ENCODE measurements around the gene EHMT1.
"Not testable (repeated sequence)": the region's sequence is repeated elsewhere in the genome, so short reads cannot be mapped to it uniquely, and the experiment has no call there.

Gene EHMT1

DNA sequence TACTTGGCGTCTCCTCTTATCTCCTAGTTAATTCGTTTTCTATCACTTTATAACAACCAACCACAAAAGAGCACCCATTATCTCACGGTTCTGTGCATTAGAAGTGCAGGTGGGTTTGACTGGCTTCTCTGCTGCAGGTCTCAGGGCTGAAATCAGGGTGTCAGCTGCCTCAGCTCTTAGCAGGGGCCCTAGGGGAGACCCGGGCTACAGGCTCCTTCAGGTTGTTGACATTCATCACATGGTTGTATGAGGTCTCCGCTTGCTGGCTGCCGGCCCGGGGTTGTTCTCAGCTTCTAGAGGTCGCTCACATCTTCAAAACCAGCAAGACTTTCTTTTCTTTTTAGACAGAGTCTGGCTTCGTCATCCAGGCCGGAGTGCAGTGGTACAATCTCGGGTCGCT is 25.6 kb upstream of the EHMT1 start:
- Histone ChIP-seq H3F3A (ENCODE audit: insufficient read depth) (no peaks in the 10 kb centered on the region), H3K4me2 (ENCODE audit: low read depth, low read length, poor library complexity, severe bottlenecking) (no peak overlapping the region), H3K9me2 (replicated peaks; ENCODE audit: insufficient read depth, low read length) (no peaks in the 10 kb centered on the region), H3K9ac (ENCODE audit: low read length) (no peak overlapping the region), H3K27ac (ENCODE audit: low read depth, low read length) (no peak overlapping the region), H3K36me3 (ENCODE audit: low read length) (no peaks in the 10 kb centered on the region), H2AFZ (ENCODE audit: low read depth, low read length, severe bottlenecking) (no peak overlapping the region), H3K27me3 (ENCODE audit: low read length) (no peaks in the 10 kb centered on the region), H3K4me3 (ENCODE audit: insufficient read depth, low read length, poor library complexity, severe bottlenecking) (no peak overlapping the region), H3K79me2 (ENCODE audit: insufficient read depth, low read length) (no peaks in the 10 kb centered on the region; the same call in 1 of the 2 replicates), H4K20me1 (ENCODE audit: low read depth, low read length) (0 out of 2 replicates have a peak, but pooled peaks cover 3% of the 10 kb centered on the region), H3K9me3 (ENCODE audit: insufficient read depth, low read length) (no peaks in the 10 kb centered on the region)
- TF ChIP-seq, protein P1, sequence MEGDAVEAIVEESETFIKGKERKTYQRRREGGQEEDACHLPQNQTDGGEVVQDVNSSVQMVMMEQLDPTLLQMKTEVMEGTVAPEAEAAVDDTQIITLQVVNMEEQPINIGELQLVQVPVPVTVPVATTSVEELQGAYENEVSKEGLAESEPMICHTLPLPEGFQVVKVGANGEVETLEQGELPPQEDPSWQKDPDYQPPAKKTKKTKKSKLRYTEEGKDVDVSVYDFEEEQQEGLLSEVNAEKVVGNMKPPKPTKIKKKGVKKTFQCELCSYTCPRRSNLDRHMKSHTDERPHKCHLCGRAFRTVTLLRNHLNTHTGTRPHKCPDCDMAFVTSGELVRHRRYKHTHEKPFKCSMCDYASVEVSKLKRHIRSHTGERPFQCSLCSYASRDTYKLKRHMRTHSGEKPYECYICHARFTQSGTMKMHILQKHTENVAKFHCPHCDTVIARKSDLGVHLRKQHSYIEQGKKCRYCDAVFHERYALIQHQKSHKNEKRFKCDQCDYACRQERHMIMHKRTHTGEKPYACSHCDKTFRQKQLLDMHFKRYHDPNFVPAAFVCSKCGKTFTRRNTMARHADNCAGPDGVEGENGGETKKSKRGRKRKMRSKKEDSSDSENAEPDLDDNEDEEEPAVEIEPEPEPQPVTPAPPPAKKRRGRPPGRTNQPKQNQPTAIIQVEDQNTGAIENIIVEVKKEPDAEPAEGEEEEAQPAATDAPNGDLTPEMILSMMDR (IDR thresholded peaks at IDR 0.05; ENCODE audit: insufficient read depth, low read length, poor library complexity, severe bottlenecking) = no peak
- no peak for TF ChIP-seq EZH2phosphoT487 (conservative IDR thresholded peaks at IDR 0.05; ENCODE audit: low read length)

DNA sequence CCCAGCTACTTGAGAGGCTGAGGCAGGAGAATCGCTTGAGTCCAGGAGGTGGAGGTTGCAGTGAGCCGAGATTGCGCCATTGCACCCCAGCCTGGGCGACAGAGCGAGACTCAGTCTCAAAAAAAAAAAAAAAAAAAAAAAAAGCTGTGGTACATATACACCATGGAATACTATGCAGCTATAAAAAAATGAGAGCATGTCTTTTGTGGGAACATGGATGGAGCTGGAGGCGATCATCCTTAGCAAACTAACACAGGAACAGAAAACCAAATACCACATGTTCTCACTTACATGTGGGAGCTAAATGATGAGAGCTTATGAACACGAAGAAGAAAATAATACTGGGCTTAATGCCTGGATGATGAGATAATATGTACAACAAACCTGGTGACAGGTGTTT is 22.2 kb upstream of the EHMT1 start:
- H3K27ac ChIP-seq (ENCODE audit: low read depth, low read length); H3K79me2 ChIP-seq (ENCODE audit: insufficient read depth, low read length); H3K9me3 ChIP-seq (ENCODE audit: insufficient read depth, low read length); H3K4me3 ChIP-seq (ENCODE audit: insufficient read depth, low read length, poor library complexity, severe bottlenecking); H3K36me3 ChIP-seq (ENCODE audit: low read length); H3K9me2 ChIP-seq (replicated peaks; ENCODE audit: insufficient read depth, low read length); H3K9ac ChIP-seq (ENCODE audit: low read length); H3F3A ChIP-seq (ENCODE audit: insufficient read depth); H4K20me1 ChIP-seq (ENCODE audit: low read depth, low read length); H3K4me2 ChIP-seq (ENCODE audit: low read depth, low read length, poor library complexity, severe bottlenecking); H3K27me3 ChIP-seq (ENCODE audit: low read length); H2AFZ ChIP-seq (ENCODE audit: low read depth, low read length, severe bottlenecking): not testable (repeated sequence)

GRCh38 chr9:137598943-137599342 is 19.9 kb upstream of the EHMT1 start:
- H3K79me2 ChIP-seq (ENCODE audit: insufficient read depth, low read length) = no peaks in the 10 kb centered on the region
- H3K27me3 ChIP-seq (ENCODE audit: low read length) = no peaks in the 10 kb centered on the region
- no peaks in the 10 kb centered on the region for H3K36me3 ChIP-seq (ENCODE audit: low read length)
- H3F3A ChIP-seq (ENCODE audit: insufficient read depth) = no peaks in the 10 kb centered on the region
- no peak overlapping the region for H3K4me3 ChIP-seq (ENCODE audit: insufficient read depth, low read length, poor library complexity, severe bottlenecking)
- no peak overlapping the region for H2AFZ ChIP-seq (ENCODE audit: low read depth, low read length, severe bottlenecking)
- no peaks in the 10 kb centered on the region for H3K9me3 ChIP-seq (ENCODE audit: insufficient read depth, low read length)
- no peaks in the 10 kb centered on the region for H4K20me1 ChIP-seq (ENCODE audit: low read depth, low read length)
- H3K9ac ChIP-seq (ENCODE audit: low read length) = no peak overlapping the region
- no peak overlapping the region for H3K4me2 ChIP-seq (ENCODE audit: low read depth, low read length, poor library complexity, severe bottlenecking)
- no peak for TF ChIP-seq EZH2phosphoT487 (conservative IDR thresholded peaks at IDR 0.05; ENCODE audit: low read length)
- TF ChIP-seq, protein P1 (IDR thresholded peaks at IDR 0.05; ENCODE audit: insufficient read depth, low read length, poor library complexity, severe bottlenecking) = no peak
- no peaks in the 10 kb centered on the region for H3K9me2 ChIP-seq (replicated peaks; ENCODE audit: insufficient read depth, low read length)
- no peak overlapping the region for H3K27ac ChIP-seq (ENCODE audit: low read depth, low read length)

DNA sequence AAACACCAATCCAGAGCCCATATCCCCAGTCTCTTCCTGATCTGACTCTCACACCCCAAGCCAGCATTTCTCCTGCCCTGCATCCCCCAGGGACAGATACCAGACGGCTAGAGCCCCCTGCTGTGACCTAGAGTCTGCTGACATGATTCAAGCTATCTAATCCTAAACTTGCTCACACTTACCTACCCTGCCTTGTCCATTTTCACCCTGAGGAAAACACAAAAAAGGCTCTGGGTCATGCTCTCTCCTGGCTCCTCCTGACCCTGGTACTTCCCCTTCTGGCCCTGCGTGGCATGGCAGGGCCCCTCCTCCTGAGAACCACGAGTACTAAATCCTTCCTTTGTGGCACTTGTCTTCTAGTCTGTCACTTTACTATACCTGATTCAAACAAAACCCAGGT is 16.1 kb upstream of the EHMT1 start:
- H2AFZ ChIP-seq (ENCODE audit: low read depth, low read length, severe bottlenecking) = no peak overlapping the region

More for the DNA sequence above, 16.1 kb upstream of the EHMT1 start:
- no peaks in the 10 kb centered on the region for H3K27me3 ChIP-seq (ENCODE audit: low read length)
- no peaks in the 10 kb centered on the region for H3K9me2 ChIP-seq (replicated peaks; ENCODE audit: insufficient read depth, low read length)
- H3F3A ChIP-seq (ENCODE audit: insufficient read depth) = no peaks in the 10 kb centered on the region
- no peaks in the 10 kb centered on the region for H3K9me3 ChIP-seq (ENCODE audit: insufficient read depth, low read length)
- H3K27ac ChIP-seq (ENCODE audit: low read depth, low read length) = no peak overlapping the region
- no peaks in the 10 kb centered on the region for H4K20me1 ChIP-seq (ENCODE audit: low read depth, low read length)
- no peaks in the 10 kb centered on the region for H3K36me3 ChIP-seq (ENCODE audit: low read length)
- no peak overlapping the region for H3K4me2 ChIP-seq (ENCODE audit: low read depth, low read length, poor library complexity, severe bottlenecking)
- TF ChIP-seq EZH2phosphoT487 (conservative IDR thresholded peaks at IDR 0.05; ENCODE audit: low read length) = no peak
- TF ChIP-seq, protein P1 (IDR thresholded peaks at IDR 0.05; ENCODE audit: insufficient read depth, low read length, poor library complexity, severe bottlenecking) = no peak
- H3K9ac ChIP-seq (ENCODE audit: low read length) = no peak overlapping the region
- H3K4me3 ChIP-seq (ENCODE audit: insufficient read depth, low read length, poor library complexity, severe bottlenecking) = no peak overlapping the region
- no peaks in the 10 kb centered on the region for H3K79me2 ChIP-seq (ENCODE audit: insufficient read depth, low read length)

Measured in SU-DHL-6 (cell line).